K562 (cell line): ENCODE data around the gene RFNG. TPM values are rescaled to one million over a fixed set of nuclear protein-coding genes. Genes with fewer than 3 reads are reported as not detected.

Experiments
- ATAC-seq: fragments of 200-7000 bp; cut with Tn5 transposase; 3 replicates; pipeline ENCODE4 v1.9.1; 2020; ENCODE audit warnings: moderate library complexity
- BruUV-seq: library from RNA; stranded (reverse); fragments of 400-500 nt; replicated peaks from 2 replicates; lab custom pipeline; 2021; lab: Mats Ljungman, UMichigan
- CTCF ChIA-PET: fragments of 300-600 bp; formaldehyde crosslinking; extraction: SDS; loops from one replicate; lab custom pipeline; 2021; ENCODE audit warnings: low intra/inter-chr PET ratio; lab: Yijun Ruan, JAX
- POLR2A ChIA-PET: fragments of 300-600, 350-650 bp; sonication (Branson Sonifier 250); formaldehyde crosslinking; extraction: SDS; loops from one replicate; lab custom pipeline; 2021; ENCODE audit warnings: antibody characterized with exemption, inconsistent platforms; lab: Yijun Ruan, JAX
- DNase-seq, 4 experiments: peaks; one replicate each; pipeline versions ENCODE4 v3.0.0 to v3.0.0-alpha.2; 2011 to 2018; ENCODE audit warnings: low spot score in 3 of 4, mixed read lengths in 3 of 4; ENCODE audit errors: extremely low read depth in 1 of 4
- FAIRE-seq: peaks from 2 replicates; lab custom pipeline; 2011; peaks lifted over from hg19 to GRCh38; lab: Jason Lieb, UNC
- H2AFZ ChIP-seq: 2 replicates; pipeline ENCODE4 v1.6.0; 2011; ENCODE audit warnings: low read depth, low read length, control low read depth, inconsistent platforms
- H3K27ac ChIP-seq: fragments of 200-600 bp; 3 replicates; pipeline ENCODE4 v1.8.0; 2011; ENCODE audit warnings: low read depth, mild to moderate bottlenecking, control low read depth, inconsistent platforms, low read length, moderate library complexity, mixed read lengths; ENCODE audit errors: extremely low read depth
- H3K27me3 ChIP-seq, 2 experiments: fragments of 300-600 bp in 1 of 2; 2 replicates in 1 of 2; 3 replicates in 1 of 2; pipeline versions ENCODE4 v1.6.0 to v1.8.0; 2011; ENCODE audit warnings: inconsistent platforms in 2 of 2, low read length in 2 of 2, mild to moderate bottlenecking in 1 of 2, mixed read lengths in 1 of 2, moderate library complexity in 1 of 2; ENCODE audit not compliant: control insufficient read depth in 2 of 2, insufficient read depth in 2 of 2
- H3K36me3 ChIP-seq: fragments of 300-600 bp; 3 replicates; pipeline ENCODE4 v1.8.0; 2011; ENCODE audit warnings: mild to moderate bottlenecking, low read length, inconsistent platforms; ENCODE audit not compliant: control insufficient read depth, insufficient read depth
- H3K4me1 ChIP-seq, 2 experiments: fragments of 200-600 bp in 1 of 2; replicated peaks in 1 of 2; 2 replicates in 1 of 2; 3 replicates in 1 of 2; pipeline versions ENCODE4 v1.5.1 to v1.8.0; 2011; ENCODE audit warnings: inconsistent platforms in 2 of 2, low read length in 2 of 2, mild to moderate bottlenecking in 1 of 2, mixed read lengths in 1 of 2, moderate library complexity in 1 of 2; ENCODE audit not compliant: control insufficient read depth in 2 of 2, insufficient read depth in 2 of 2
- H3K4me2 ChIP-seq: 2 replicates; pipeline ENCODE4 v1.6.1; 2011; ENCODE audit warnings: low read length, control low read depth, inconsistent platforms, mixed read lengths; ENCODE audit not compliant: insufficient read depth
- H3K4me3 ChIP-seq: fragments of 200-600 bp; sonication (generic), shearing (Covaris generic); 2 replicates; pipeline ENCODE4 v1.5.1; 2016; ENCODE audit warnings: control low read depth, inconsistent platforms
- H3K79me2 ChIP-seq: fragments of 200-600 bp; 3 replicates; pipeline ENCODE4 v1.8.0; 2011; ENCODE audit warnings: low read length, inconsistent platforms; ENCODE audit not compliant: control insufficient read depth, insufficient read depth
- H3K9ac ChIP-seq, 2 experiments: 2 replicates each; pipeline versions ENCODE4 v1.6.0 to v1.6.1; 2011; ENCODE audit warnings: low read depth in 2 of 2, low read length in 2 of 2, control low read depth in 1 of 2, inconsistent platforms in 1 of 2, mild to moderate bottlenecking in 1 of 2, mixed read lengths in 1 of 2; ENCODE audit not compliant: insufficient read depth in 1 of 2
- H3K9me1 ChIP-seq: one replicate; pipeline ENCODE4 v1.6.0; 2011; ENCODE audit warnings: inconsistent platforms, mild to moderate bottlenecking, low read length, moderate library complexity; ENCODE audit not compliant: control insufficient read depth, insufficient read depth
- H3K9me3 ChIP-seq: replicated peaks from 2 replicates; pipeline ENCODE4 v1.5.1; 2011; ENCODE audit warnings: low read depth, low read length, inconsistent platforms; ENCODE audit not compliant: control insufficient read depth, insufficient read depth
- H4K20me1 ChIP-seq: replicated peaks from 2 replicates; pipeline ENCODE4 v1.6.1; 2011; ENCODE audit warnings: low read length, inconsistent platforms, mixed read lengths; ENCODE audit not compliant: control insufficient read depth, insufficient read depth
- DPF2 ChIP-seq: fragments of 450-650 bp; IDR thresholded peaks from 2 replicates; pipeline ENCODE4 v1.6.1; 2016
- FIP1L1 ChIP-seq: fragments of 200-400 bp; formaldehyde crosslinking; IDR thresholded peaks from 2 replicates; pipeline ENCODE4 v1.6.1; 2018; ENCODE audit warnings: mild to moderate bottlenecking, low read depth, low read length; ENCODE audit not compliant: poor library complexity, severe bottlenecking
- HNRNPL ChIP-seq: fragments of 200-400 bp; formaldehyde crosslinking; IDR thresholded peaks from 2 replicates; pipeline ENCODE4 v1.6.1; 2017; ENCODE audit warnings: low read depth, mild to moderate bottlenecking, low read length
- POLR2G ChIP-seq: fragments of 200-400 bp; formaldehyde crosslinking; IDR thresholded peaks from 2 replicates; pipeline ENCODE4 v1.6.1; 2017; ENCODE audit warnings: low read depth, mild to moderate bottlenecking, antibody characterized with exemption, low read length, moderate library complexity
- RBFOX2 ChIP-seq: fragments of 200-400 bp; formaldehyde crosslinking; IDR thresholded peaks from 2 replicates; pipeline ENCODE4 v1.6.1; 2017; ENCODE audit warnings: low read depth, mild to moderate bottlenecking, low read length, moderate library complexity
- RCOR1 ChIP-seq, 2 experiments: IDR thresholded peaks; 2 replicates each; pipeline ENCODE4 v1.6.1; 2012; ENCODE audit warnings: low read depth in 2 of 2, low read length in 2 of 2, borderline replicate concordance in 1 of 2, improper control_type of control experiment in 1 of 2
- WGBS: fragments of 100-300 bp; shearing (Covaris generic); methylation state at CpG from one replicate; pipeline ENCODE4 v1.1.6; 2016; ENCODE audit warnings: low coverage, mixed read lengths; ENCODE audit not compliant: insufficient coverage; ENCODE audit errors: missing lambda C conversion rate; 5-methylcytosine and 5-hydroxymethylcytosine counted together
- in situ Hi-C: fragments of 300-500 bp; cut with MboI; formaldehyde crosslinking; loops from 4 replicates; pipeline ENCODE4 v1.15.0; 2018; ENCODE audit warnings: inconsistent platforms, mixed read lengths
- intact Hi-C: fragments of 100-400 bp; cut with micrococcal nuclease; formaldehyde crosslinking; loops from 2 replicates; pipeline ENCODE4 v1.14.2; 2022
- polyA plus RNA-seq, 8 experiments: library from polyadenylated mRNA; depleted of rRNA in 4 of 8; stranded (reverse) in 5 of 8; unstranded in 3 of 8; fragments of >200 nt; fragmentation: Nextera tagmentation in 2 of 8; fragmentation: Illumina TruSeq in 1 of 8; extraction: Ambion mirVana in 2 of 8; extraction: Trizol in 1 of 8; gene quantifications; 2 replicates each; pipeline versions ENCODE4 v1.2.1 to v1.2.3, GENCODE V29; 2011 to 2014; ENCODE audit warnings: inconsistent platforms in 1 of 8, missing spikeins in 1 of 8
- total RNA-seq, 7 experiments: library from RNA; depleted of rRNA in 6 of 7; stranded (reverse); fragments of >200 nt in 6 of 7; fragmentation: Illumina TruSeq in 2 of 7; extraction: Trizol in 2 of 7; gene quantifications; 2 replicates each; pipeline versions ENCODE4 v1.2.1 to v1.2.3, GENCODE V29; 2011 to 2021; ENCODE audit warnings: low replicate concordance in 1 of 7
- TF ChIP-seq, protein P1 (sequence below): fragments of 250-450 bp; sonication (Bioruptor Pico); IDR thresholded peaks from 2 replicates; pipeline ENCODE4 v1.8.0; 2022; ENCODE audit warnings: inconsistent platforms

The RFNG gene
- total and polyA plus RNA-seq, 9 of the 15 experiments (the other 6 are each of a cell fraction or from before 2014, with no cell fraction given) = 0.32 to 32.8 (median 9.5) TPM

- H3K9me1 ChIP-seq = peaks cover 3% of the 10 kb centered on the region
- no peak overlapping the region for H3K27ac ChIP-seq
- no peaks in the 10 kb centered on the region for H3K27me3 ChIP-seq
- in situ Hi-C loops = no loop called here
- peaks cover 58% of the 10 kb centered on the region; the same call in 2 of the 3 replicates for H3K36me3 ChIP-seq
- peak; percentile 92 for TF ChIP-seq HNRNPL
- peak; percentile 52; the same call in 1 of the 2 replicates for TF ChIP-seq RBFOX2
- TF ChIP-seq FIP1L1 = peak; percentile 5
- TF ChIP-seq RCOR1 (IDR thresholded peaks at IDR 0.05; ENCODE audit: borderline replicate concordance in 1 of 2, low read depth in 2 of 2, low read length in 2 of 2) = no peak
- peak; percentile 68 for TF ChIP-seq POLR2G
- no peak for TF ChIP-seq DPF2
- TF ChIP-seq, protein P1, sequence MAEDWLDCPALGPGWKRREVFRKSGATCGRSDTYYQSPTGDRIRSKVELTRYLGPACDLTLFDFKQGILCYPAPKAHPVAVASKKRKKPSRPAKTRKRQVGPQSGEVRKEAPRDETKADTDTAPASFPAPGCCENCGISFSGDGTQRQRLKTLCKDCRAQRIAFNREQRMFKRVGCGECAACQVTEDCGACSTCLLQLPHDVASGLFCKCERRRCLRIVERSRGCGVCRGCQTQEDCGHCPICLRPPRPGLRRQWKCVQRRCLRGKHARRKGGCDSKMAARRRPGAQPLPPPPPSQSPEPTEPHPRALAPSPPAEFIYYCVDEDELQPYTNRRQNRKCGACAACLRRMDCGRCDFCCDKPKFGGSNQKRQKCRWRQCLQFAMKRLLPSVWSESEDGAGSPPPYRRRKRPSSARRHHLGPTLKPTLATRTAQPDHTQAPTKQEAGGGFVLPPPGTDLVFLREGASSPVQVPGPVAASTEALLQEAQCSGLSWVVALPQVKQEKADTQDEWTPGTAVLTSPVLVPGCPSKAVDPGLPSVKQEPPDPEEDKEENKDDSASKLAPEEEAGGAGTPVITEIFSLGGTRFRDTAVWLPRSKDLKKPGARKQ (CRISPR knock-in tag) = no peak
- TF ChIP-seq, all 486 proteins: peak for 4
- Histone ChIP-seq H4K20me1 (peaks cover 27% of the 10 kb centered on the region), H3K4me3 (no peak overlapping the region), H3K79me2 (no peaks in the 10 kb centered on the region; the same call in 2 of the 3 replicates), H3K4me1 (peaks cover 0 to 64% of the 10 kb centered on the region in 2 experiments; a peak in 2 of 5 replicates), H3K9me3 (no peaks in the 10 kb centered on the region), H3K9ac (no peak overlapping the region), H2AFZ (no peak overlapping the region), H3K4me2 (no peak overlapping the region)
- intact Hi-C loops = no loop called here
- ChIA-PET CTCF (no interaction called here), POLR2A (interaction anchor here (3.1 to 4.2 kb wide), 2 partner anchors 9 to 12 kb away, joined by 24 to 52 read pairs; partner anchors contain the start of gene DUS1L)
- 95% methylated on average over 13 of the region's 18 CpGs for WGBS
- FAIRE-seq (no peak), ATAC-seq (no peak), DNase-seq (no peak)
- TSS peak; percentile 34 for BruUV-seq
Observed at GRCh38 chr17:82078433-82078832, 26.8 kb upstream of the RFNG start.
